Right atrium auricular region (tissue), 2 donors: Measurements from ENCODE around the gene NOSTRIN. TPM values are rescaled to one million over a fixed set of nuclear protein-coding genes. Genes with fewer than 3 reads are reported as not detected.

ENCODE experiments used
- DNase-seq: peaks from one replicate; pipeline ENCODE4 v3.0.0-alpha.2; 2019; ENCODE audit warnings: low spot score
- H3K27ac ChIP-seq, 2 donors: fragments of 200-600 bp; sonication (generic); 1 replicate in 1 of 2; 2 replicates in 1 of 2; pipeline ENCODE4 v1.5.1; 2016 to 2019
- H3K27me3 ChIP-seq, 2 donors: fragments of 200-600 bp; sonication (generic); one replicate each; pipeline versions ENCODE4 v1.5.1 to v1.6.0; 2017 to 2019
- H3K36me3 ChIP-seq: fragments of 200-600 bp; sonication (generic); one replicate; pipeline ENCODE4 v1.5.1; 2016
- H3K4me1 ChIP-seq, 2 donors: fragments of 200-600 bp; sonication (generic); one replicate each; pipeline versions ENCODE4 v1.5.1 to v1.6.0; 2017 to 2019
- H3K4me3 ChIP-seq, 2 donors: fragments of 200-600 bp; sonication (generic); 1 replicate in 1 of 2; 2 replicates in 1 of 2; pipeline ENCODE4 v1.5.1; 2017 to 2019; ENCODE audit warnings: mild to moderate bottlenecking in 1 of 2, moderate library complexity in 1 of 2
- H3K9me3 ChIP-seq, 2 donors: fragments of 200-600 bp; sonication (generic); one replicate each; pipeline ENCODE4 v1.5.1; 2019
- CTCF ChIP-seq, 2 donors: fragments of 200-600 bp; sonication (generic); IDR thresholded peaks; one replicate each; pipeline ENCODE4 v1.5.1; 2019; ENCODE audit warnings: antibody characterized with exemption in 2 of 2
- total RNA-seq, 2 donors: library from RNA; depleted of rRNA; stranded (reverse); fragments of >200 nt; gene quantifications; one replicate each; pipeline ENCODE4 v1.1.0, GENCODE V29; 2016

The NOSTRIN gene
- total RNA-seq, 2 donors from 2014 or later: 30.6 to 34.3 TPM

GRCh38 chr2:168843253-168843652, 40.8 kb downstream of the NOSTRIN start:
- Histone ChIP-seq H3K27ac (no peak overlapping the region), H3K4me1 (no peaks in the 10 kb centered on the region), H3K27me3 (no peaks in the 10 kb centered on the region), H3K36me3 (no peaks in the 10 kb centered on the region), H3K9me3 (no peaks in the 10 kb centered on the region), H3K4me3 (no peak overlapping the region)
- no peak for TF ChIP-seq CTCF (IDR thresholded peaks at IDR 0.05)
- DNase-seq: no peak

GRCh38 chr2:168848225-168848624, 45.8 kb downstream of the NOSTRIN start:
- no peaks in the 10 kb centered on the region for H3K9me3 ChIP-seq
- H3K4me1 ChIP-seq: no peaks in the 10 kb centered on the region
- no peaks in the 10 kb centered on the region for H3K27me3 ChIP-seq
- H3K36me3 ChIP-seq: no peaks in the 10 kb centered on the region
- no peak overlapping the region for H3K4me3 ChIP-seq
- H3K27ac ChIP-seq: no peak overlapping the region
- TF ChIP-seq CTCF (IDR thresholded peaks at IDR 0.05): no peak
- DNase-seq: no peak

- Histone ChIP-seq H3K4me3 (no peak overlapping the region), H3K27ac (no peak overlapping the region), H3K9me3 (no peaks in the 10 kb centered on the region), H3K36me3 (no peaks in the 10 kb centered on the region), H3K27me3 (no peaks in the 10 kb centered on the region), H3K4me1 (no peaks in the 10 kb centered on the region)
- DNase-seq: no peak
- peak in 1 of 2 donors; percentile 43 for TF ChIP-seq CTCF (IDR thresholded peaks at IDR 0.05)
Measured at GRCh38 chr2:168849610-168850009, 47.2 kb downstream of the NOSTRIN start.

- DNase-seq: no peak
- H3K9me3 ChIP-seq: no peaks in the 10 kb centered on the region
- no peak for TF ChIP-seq CTCF (IDR thresholded peaks at IDR 0.05)
- H3K4me1 ChIP-seq: no peaks in the 10 kb centered on the region
- no peak overlapping the region for H3K27ac ChIP-seq
- no peaks in the 10 kb centered on the region for H3K36me3 ChIP-seq
- no peaks in the 10 kb centered on the region for H3K27me3 ChIP-seq
- H3K4me3 ChIP-seq: no peak overlapping the region
Measured at GRCh38 chr2:168850846-168851245, 48.4 kb downstream of the NOSTRIN start.

GRCh38 chr2:168851674-168852320, 49.4 kb downstream of the NOSTRIN start:
- no peak overlapping the region for H3K27ac ChIP-seq
- H3K9me3 ChIP-seq: no peaks in the 10 kb centered on the region
- H3K4me3 ChIP-seq: no peak overlapping the region
- H3K27me3 ChIP-seq: no peaks in the 10 kb centered on the region
- TF ChIP-seq CTCF (IDR thresholded peaks at IDR 0.05): no peak
- DNase-seq: no peak
- no peaks in the 10 kb centered on the region for H3K4me1 ChIP-seq
- no peaks in the 10 kb centered on the region for H3K36me3 ChIP-seq

- H3K4me3 ChIP-seq: no peak overlapping the region
- H3K36me3 ChIP-seq: no peaks in the 10 kb centered on the region
- no peak for TF ChIP-seq CTCF (IDR thresholded peaks at IDR 0.05)
- H3K27ac ChIP-seq: no peak overlapping the region
- no peak for DNase-seq
- H3K9me3 ChIP-seq: no peaks in the 10 kb centered on the region
- H3K4me1 ChIP-seq: no peaks in the 10 kb centered on the region
- no peaks in the 10 kb centered on the region for H3K27me3 ChIP-seq
Measured at GRCh38 chr2:168852481-168852880, 50.0 kb downstream of the NOSTRIN start.
